Gastroesophageal sphincter (tissue), 4 donors: ENCODE data around the gene PPP2R5C. TPM values are rescaled to one million over a fixed set of nuclear protein-coding genes. Genes with fewer than 3 reads are reported as not detected.

Source experiments
- ATAC-seq: fragments of 150-250 bp; one replicate; pipeline ENCODE4 v1.9.1; 2016; ENCODE audit warnings: mild to moderate bottlenecking, moderate library complexity
- H3K27ac ChIP-seq, 4 donors: fragments of 200-600 bp; sonication (generic) in 3 of 4; 1 replicate in 3 of 4; 2 replicates in 1 of 4; pipeline ENCODE4 v1.5.1; 2016 to 2019
- H3K27me3 ChIP-seq: fragments of 200-600 bp; sonication (generic); one replicate; pipeline ENCODE4 v1.5.1; 2019
- H3K36me3 ChIP-seq, 2 donors: fragments of 200-600 bp; sonication (generic); one replicate each; pipeline ENCODE4 v1.5.1; 2019; ENCODE audit warnings: control low read depth in 1 of 2
- H3K4me1 ChIP-seq, 3 donors: fragments of 200-600 bp; sonication (generic); 1 replicate in 2 of 3; 2 replicates in 1 of 3; pipeline ENCODE4 v1.5.1; 2016 to 2019; ENCODE audit warnings: control low read depth in 2 of 3
- H3K4me3 ChIP-seq, 2 donors: fragments of 200-600 bp; sonication (generic); one replicate each; pipeline ENCODE4 v1.5.1; 2019; ENCODE audit warnings: mild to moderate bottlenecking in 1 of 2, moderate library complexity in 1 of 2
- H3K9me3 ChIP-seq, 3 donors: fragments of 200-600 bp; sonication (generic); one replicate each; pipeline ENCODE4 v1.5.1; 2017 to 2019; ENCODE audit warnings: control low read depth in 2 of 3
- EP300 ChIP-seq: sonication (generic); formaldehyde crosslinking; IDR thresholded peaks from one replicate; pipeline ENCODE4 v1.6.1; 2017; ENCODE audit warnings: antibody characterized with exemption, mild to moderate bottlenecking
- POLR2A ChIP-seq, 2 donors: fragments of 450-650 bp; IDR thresholded peaks; one replicate each; pipeline ENCODE4 v1.6.1; 2017; ENCODE audit warnings: antibody characterized with exemption in 2 of 2, mild to moderate bottlenecking in 2 of 2, moderate library complexity in 1 of 2
- POLR2AphosphoS5 ChIP-seq: sonication (generic); formaldehyde crosslinking; IDR thresholded peaks from one replicate; pipeline ENCODE4 v1.6.1; 2017; ENCODE audit warnings: antibody characterized with exemption
- WGBS, 2 donors: methylation state at CpG; one replicate each; pipeline ENCODE4 v1.1.5; 2018; ENCODE audit warnings: low coverage in 1 of 2; 5-methylcytosine and 5-hydroxymethylcytosine counted together
- total RNA-seq, 4 donors: library from RNA; depleted of rRNA; stranded (reverse); fragments of >200 nt; gene quantifications; one replicate each; pipeline ENCODE4 v1.1.0, GENCODE V29; 2016
- TF ChIP-seq, protein P1 (sequence below), 4 experiments: fragments of 200-600 bp in 2 of 4; fragments of 450-650 bp in 2 of 4; sonication (generic) in 1 of 4; IDR thresholded peaks; one replicate each; pipeline ENCODE4 v1.5.1; 2017 to 2019; ENCODE audit warnings: antibody characterized with exemption in 4 of 4, mild to moderate bottlenecking in 2 of 4, moderate library complexity in 2 of 4

The PPP2R5C gene
- total RNA-seq, 4 donors from 2014 or later: 123 to 199 (median 131) TPM

DNA sequence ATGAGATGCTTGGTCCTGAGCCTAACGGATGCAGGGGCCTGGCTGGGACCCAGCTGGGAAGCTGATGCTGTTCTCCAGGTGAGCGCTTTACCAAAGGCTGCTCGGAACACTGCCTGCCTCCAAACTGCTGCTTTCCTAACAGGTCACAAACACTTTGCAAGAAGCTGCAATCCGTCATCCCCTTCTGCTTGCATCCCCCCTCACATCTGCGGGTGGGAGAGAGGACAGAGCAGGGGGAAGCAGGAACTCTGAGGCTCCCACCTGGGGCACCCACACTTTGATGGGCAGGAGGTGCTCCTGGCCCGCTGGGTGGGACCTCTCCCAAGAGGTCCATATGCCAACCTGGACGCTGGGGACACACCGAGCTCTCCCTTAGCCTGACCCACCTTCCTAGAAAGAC, 24.9 kb upstream of the PPP2R5C start:
- 67 to 84% methylated on average over 5 of the region's 8 CpGs for WGBS, 2 donors
- H3K36me3 ChIP-seq: no peaks in the 10 kb centered on the region
- no peak overlapping the region for H3K4me3 ChIP-seq
- ATAC-seq: no peak
- H3K4me1 ChIP-seq: peaks cover 0 to 2% (median 0%) of the 10 kb centered on the region in 3 donors
- TF ChIP-seq EP300: no peak
- TF ChIP-seq, protein P1, sequence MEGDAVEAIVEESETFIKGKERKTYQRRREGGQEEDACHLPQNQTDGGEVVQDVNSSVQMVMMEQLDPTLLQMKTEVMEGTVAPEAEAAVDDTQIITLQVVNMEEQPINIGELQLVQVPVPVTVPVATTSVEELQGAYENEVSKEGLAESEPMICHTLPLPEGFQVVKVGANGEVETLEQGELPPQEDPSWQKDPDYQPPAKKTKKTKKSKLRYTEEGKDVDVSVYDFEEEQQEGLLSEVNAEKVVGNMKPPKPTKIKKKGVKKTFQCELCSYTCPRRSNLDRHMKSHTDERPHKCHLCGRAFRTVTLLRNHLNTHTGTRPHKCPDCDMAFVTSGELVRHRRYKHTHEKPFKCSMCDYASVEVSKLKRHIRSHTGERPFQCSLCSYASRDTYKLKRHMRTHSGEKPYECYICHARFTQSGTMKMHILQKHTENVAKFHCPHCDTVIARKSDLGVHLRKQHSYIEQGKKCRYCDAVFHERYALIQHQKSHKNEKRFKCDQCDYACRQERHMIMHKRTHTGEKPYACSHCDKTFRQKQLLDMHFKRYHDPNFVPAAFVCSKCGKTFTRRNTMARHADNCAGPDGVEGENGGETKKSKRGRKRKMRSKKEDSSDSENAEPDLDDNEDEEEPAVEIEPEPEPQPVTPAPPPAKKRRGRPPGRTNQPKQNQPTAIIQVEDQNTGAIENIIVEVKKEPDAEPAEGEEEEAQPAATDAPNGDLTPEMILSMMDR (IDR thresholded peaks at IDR 0.05): no peak
- TF ChIP-seq POLR2A (IDR thresholded peaks at IDR 0.05): no peak
- TF ChIP-seq POLR2AphosphoS5: no peak
- H3K27me3 ChIP-seq: peaks cover 30% of the 10 kb centered on the region
- H3K27ac ChIP-seq: no peak overlapping the region
- peaks cover 0 to 8% (median 0%) of the 10 kb centered on the region in 3 donors for H3K9me3 ChIP-seq

- WGBS, 2 donors: 61% methylated on average over 5 of the region's 11 CpGs; no CpG with 5 or more reads in 1 of the 2 donors
- Histone ChIP-seq H3K4me3 (no peak overlapping the region), H3K27ac (no peak overlapping the region), H3K9me3 (peaks cover 0 to 8% (median 0%) of the 10 kb centered on the region in 3 donors), H3K4me1 (no peaks in the 10 kb centered on the region), H3K27me3 (peaks cover 25% of the 10 kb centered on the region), H3K36me3 (no peaks in the 10 kb centered on the region)
- TF ChIP-seq POLR2AphosphoS5: no peak
- TF ChIP-seq POLR2A (IDR thresholded peaks at IDR 0.05): no peak
- TF ChIP-seq, protein P1 (IDR thresholded peaks at IDR 0.05): no peak
- no peak for TF ChIP-seq EP300
- ATAC-seq: no peak
Observed at GRCh38 chr14:101737414-101738339, 23.8 kb upstream of the PPP2R5C start.

DNA sequence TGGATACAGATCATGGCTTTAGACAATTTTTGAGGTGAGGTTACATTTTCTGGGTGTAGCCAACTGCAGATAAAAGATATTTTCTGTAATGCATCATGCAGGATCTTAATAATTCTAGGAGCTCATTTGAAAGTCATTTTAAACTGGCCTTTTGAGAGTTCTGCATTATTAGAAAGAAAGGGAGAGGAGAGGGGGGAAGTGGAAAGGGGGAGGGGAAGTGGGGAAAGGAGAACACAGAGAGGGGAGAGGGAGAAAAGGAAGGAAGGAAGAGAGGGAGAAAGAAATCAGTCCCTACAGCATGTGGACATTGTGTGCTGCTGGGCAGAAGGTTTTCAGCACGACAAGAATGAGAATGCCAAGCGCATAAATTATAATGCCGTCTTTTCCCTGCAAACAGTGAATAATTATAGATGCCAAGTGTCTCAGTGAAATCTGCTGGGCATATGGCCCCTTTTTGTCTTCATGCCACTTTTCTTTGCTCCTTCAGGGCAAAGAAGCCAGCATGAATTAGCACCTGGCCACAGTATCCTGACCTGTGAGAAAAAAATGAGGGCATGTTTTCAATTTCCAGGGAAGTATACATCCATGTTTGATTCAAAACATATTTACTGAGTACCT, 22.7 kb upstream of the PPP2R5C start:
- TF ChIP-seq POLR2AphosphoS5 (no peak), POLR2A (IDR thresholded peaks at IDR 0.05) (no peak), EP300 (no peak)
- TF ChIP-seq, protein P1 (IDR thresholded peaks at IDR 0.05): no peak
- no peaks in the 10 kb centered on the region for H3K36me3 ChIP-seq
- no peak overlapping the region for H3K27ac ChIP-seq
- H3K4me3 ChIP-seq: no peak overlapping the region
- H3K9me3 ChIP-seq: peaks cover 0 to 8% (median 0%) of the 10 kb centered on the region in 3 donors
- WGBS, 2 donors: 52 to 61% methylated on average over 3 of the region's 3 CpGs
- peaks cover 27% of the 10 kb centered on the region for H3K27me3 ChIP-seq
- H3K4me1 ChIP-seq: no peaks in the 10 kb centered on the region
- no peak for ATAC-seq

DNA sequence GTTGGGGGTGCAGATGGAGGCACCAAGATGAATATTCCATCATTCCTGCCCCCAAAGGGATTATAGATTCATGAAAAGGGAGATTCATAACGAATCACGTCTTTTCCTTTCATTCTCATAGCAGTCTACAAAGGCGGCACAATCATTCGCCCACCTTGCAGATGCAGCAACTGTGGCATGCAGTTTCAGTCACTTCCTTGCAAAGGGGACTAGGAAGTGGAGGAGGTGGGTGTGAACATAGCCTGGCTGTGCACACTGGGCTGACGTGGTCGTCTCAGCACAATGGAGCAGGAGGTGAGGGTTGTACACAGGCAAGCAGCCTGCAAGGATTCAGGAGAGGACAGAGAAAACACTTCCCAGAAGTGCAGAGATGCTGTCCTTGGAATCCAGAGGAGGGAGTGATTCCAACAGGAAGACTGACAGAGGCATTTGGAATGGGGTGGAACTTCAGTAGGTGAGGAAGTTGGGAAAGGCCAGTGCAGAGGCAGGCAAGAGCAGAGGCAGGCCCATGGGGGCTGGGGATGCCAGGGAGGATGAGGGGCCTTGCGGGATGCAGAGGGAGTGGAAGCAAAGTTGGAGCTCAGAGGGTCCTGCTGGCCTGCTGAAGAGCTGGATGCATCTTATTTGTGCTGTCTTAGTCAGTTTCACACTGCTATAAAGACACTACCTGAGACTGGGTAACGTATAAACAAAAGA, 21.9 kb upstream of the PPP2R5C start:
- no peaks in the 10 kb centered on the region for H3K4me1 ChIP-seq
- WGBS, 2 donors: 67 to 76% methylated on average over 4 to 8 of the region's 8 CpGs
- H3K27me3 ChIP-seq: peaks cover 27% of the 10 kb centered on the region
- no peak for ATAC-seq
- H3K27ac ChIP-seq: no peak overlapping the region
- H3K4me3 ChIP-seq: no peak overlapping the region
- H3K9me3 ChIP-seq: peaks cover 0 to 8% (median 0%) of the 10 kb centered on the region in 3 donors
- TF ChIP-seq EP300 (no peak), POLR2AphosphoS5 (no peak), POLR2A (IDR thresholded peaks at IDR 0.05) (no peak)
- TF ChIP-seq, protein P1 (IDR thresholded peaks at IDR 0.05): no peak
- H3K36me3 ChIP-seq: no peaks in the 10 kb centered on the region
